ENCODE data around the gene SNX8.

DNA sequence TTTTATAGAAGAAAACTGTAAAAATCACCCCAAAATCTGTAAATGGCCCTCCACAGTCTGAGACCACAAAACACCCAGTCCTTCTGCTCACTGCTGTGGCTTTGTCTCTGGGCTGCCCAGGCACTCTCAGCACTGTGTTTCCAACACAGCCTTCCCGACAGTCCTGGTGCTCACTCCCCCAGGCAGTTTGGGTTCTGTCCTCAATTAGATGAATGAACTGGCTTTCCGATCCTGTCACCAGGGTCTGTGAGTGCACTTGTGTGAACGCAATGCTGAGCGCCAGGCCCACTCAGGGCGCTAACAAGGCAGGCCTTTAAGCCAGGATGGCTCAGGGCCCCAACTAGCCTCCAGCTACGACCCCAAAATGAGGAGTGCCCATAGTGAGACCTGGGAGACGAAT is 84.8 kb downstream of the SNX8 start:
- TF ChIP-seq, protein P1, sequence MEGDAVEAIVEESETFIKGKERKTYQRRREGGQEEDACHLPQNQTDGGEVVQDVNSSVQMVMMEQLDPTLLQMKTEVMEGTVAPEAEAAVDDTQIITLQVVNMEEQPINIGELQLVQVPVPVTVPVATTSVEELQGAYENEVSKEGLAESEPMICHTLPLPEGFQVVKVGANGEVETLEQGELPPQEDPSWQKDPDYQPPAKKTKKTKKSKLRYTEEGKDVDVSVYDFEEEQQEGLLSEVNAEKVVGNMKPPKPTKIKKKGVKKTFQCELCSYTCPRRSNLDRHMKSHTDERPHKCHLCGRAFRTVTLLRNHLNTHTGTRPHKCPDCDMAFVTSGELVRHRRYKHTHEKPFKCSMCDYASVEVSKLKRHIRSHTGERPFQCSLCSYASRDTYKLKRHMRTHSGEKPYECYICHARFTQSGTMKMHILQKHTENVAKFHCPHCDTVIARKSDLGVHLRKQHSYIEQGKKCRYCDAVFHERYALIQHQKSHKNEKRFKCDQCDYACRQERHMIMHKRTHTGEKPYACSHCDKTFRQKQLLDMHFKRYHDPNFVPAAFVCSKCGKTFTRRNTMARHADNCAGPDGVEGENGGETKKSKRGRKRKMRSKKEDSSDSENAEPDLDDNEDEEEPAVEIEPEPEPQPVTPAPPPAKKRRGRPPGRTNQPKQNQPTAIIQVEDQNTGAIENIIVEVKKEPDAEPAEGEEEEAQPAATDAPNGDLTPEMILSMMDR (IDR thresholded peaks at IDR 0.05) = no peak
- no peak for TF ChIP-seq EZH2 (IDR thresholded peaks at IDR 0.05; ENCODE audit: borderline replicate concordance, insufficient read depth, low read depth, low read length, poor library complexity, severe bottlenecking)

Data from B cell (primary cell).